OCI-LY1 (cell line): ENCODE data around the gene MYZAP.

Experiments used
- H2AFZ ChIP-seq: fragments of 200-600 bp; sonication (generic), shearing (Covaris generic); 2 replicates; pipeline ENCODE4 v1.6.0; 2014; ENCODE audit warnings: antibody characterized with exemption, mild to moderate bottlenecking, low read length
- H3F3A ChIP-seq: fragments of 200-600 bp; sonication (generic), shearing (Covaris generic); 2 replicates; pipeline ENCODE4 v1.6.0; 2014; ENCODE audit warnings: mild to moderate bottlenecking, antibody characterized with exemption, low read length, moderate library complexity; ENCODE audit not compliant: insufficient read depth
- H3K27ac ChIP-seq: fragments of 200-600 bp; sonication (generic); 2 replicates; pipeline ENCODE4 v1.5.1; 2014; ENCODE audit warnings: low read length, mixed run types, mild to moderate bottlenecking, low read depth; ENCODE audit not compliant: poor library complexity, severe bottlenecking
- H3K27me3 ChIP-seq: fragments of 200-600 bp; sonication (generic); 2 replicates; pipeline ENCODE4 v1.6.0; 2014; ENCODE audit warnings: antibody characterized with exemption, mild to moderate bottlenecking, low read length, moderate library complexity; ENCODE audit not compliant: insufficient read depth
- H3K36me3 ChIP-seq: fragments of 200-600 bp; sonication (generic); 2 replicates; pipeline ENCODE4 v1.6.1; 2014; ENCODE audit warnings: mild to moderate bottlenecking, antibody characterized with exemption, low read length, moderate library complexity, mixed read lengths; ENCODE audit not compliant: insufficient read depth
- H3K4me1 ChIP-seq: fragments of 200-600 bp; sonication (generic); 2 replicates; pipeline ENCODE4 v1.5.1; 2014; ENCODE audit warnings: mild to moderate bottlenecking, low read length, moderate library complexity; ENCODE audit not compliant: insufficient read depth, severe bottlenecking
- H3K4me2 ChIP-seq: fragments of 200-600 bp; sonication (generic), shearing (Covaris generic); 2 replicates; pipeline ENCODE4 v1.6.1; 2014; ENCODE audit warnings: low read length
- H3K4me3 ChIP-seq: fragments of 200-600 bp; sonication (generic); 2 replicates; pipeline ENCODE4 v1.5.1; 2014; ENCODE audit warnings: low read length, low read depth, mild to moderate bottlenecking, mixed read lengths; ENCODE audit not compliant: poor library complexity, severe bottlenecking
- H3K79me2 ChIP-seq: fragments of 200-600 bp; shearing (Covaris generic); 2 replicates; pipeline ENCODE4 v1.6.1; 2016; ENCODE audit warnings: mixed run types, low read length, mixed read lengths; ENCODE audit not compliant: insufficient read depth
- H3K9ac ChIP-seq: fragments of 200-600 bp; sonication (generic), shearing (Covaris generic); 2 replicates; pipeline ENCODE4 v1.6.1; 2014; ENCODE audit warnings: mild to moderate bottlenecking, low read length, mixed read lengths
- H3K9me2 ChIP-seq: fragments of 200-600 bp; sonication (generic), shearing (Covaris generic); 2 replicates; pipeline ENCODE4 v1.6.1; 2014; ENCODE audit warnings: low read depth, mild to moderate bottlenecking, low read length, mixed read lengths
- H3K9me3 ChIP-seq: fragments of 200-600 bp; shearing (Covaris generic); 2 replicates; pipeline ENCODE4 v1.6.1; 2014; ENCODE audit warnings: low read length, mixed read lengths
- H4K20me1 ChIP-seq: fragments of 200-600 bp; sonication (generic), shearing (Covaris generic); 2 replicates; pipeline ENCODE4 v1.6.0; 2016; ENCODE audit warnings: mild to moderate bottlenecking, low read length; ENCODE audit not compliant: insufficient read depth
- CTCF ChIP-seq: fragments of 200-600 bp; sonication (generic), shearing (Covaris generic); IDR thresholded peaks from 2 replicates; pipeline ENCODE4 v1.5.1; 2017; ENCODE audit warnings: mild to moderate bottlenecking, antibody characterized with exemption, low read length, moderate library complexity, mixed read lengths
- EZH2 ChIP-seq: fragments of 200-600 bp; sonication (generic), shearing (Covaris generic); IDR thresholded peaks from 2 replicates; pipeline ENCODE4 v1.8.0; 2017; ENCODE audit warnings: borderline replicate concordance, mixed run types, mild to moderate bottlenecking, antibody characterized with exemption, low read length, moderate library complexity, mixed read lengths

Gene MYZAP

GRCh38 chr15:57563416-57563815 lies 28.3 kb upstream of the MYZAP start:
- TF ChIP-seq CTCF (no peak), EZH2 (no peak)

GRCh38 chr15:57565311-57565710 lies 26.4 kb upstream of the MYZAP start:
- Histone ChIP-seq H3K27ac (no peak overlapping the region), H3K36me3 (no peaks in the 10 kb centered on the region), H3K4me3 (no peak overlapping the region), H4K20me1 (no peaks in the 10 kb centered on the region), H3K79me2 (no peaks in the 10 kb centered on the region), H3K4me2 (no peak overlapping the region), H2AFZ (no peak overlapping the region), H3K9me3 (no peaks in the 10 kb centered on the region), H3K9me2 (no peaks in the 10 kb centered on the region), H3K27me3 (peaks cover 4% of the 10 kb centered on the region; the same call in 1 of the 2 replicates), H3F3A (no peaks in the 10 kb centered on the region), H3K9ac (no peak overlapping the region), H3K4me1 (peaks cover 7% of the 10 kb centered on the region)
- TF ChIP-seq CTCF (no peak), EZH2 (no peak)

More at GRCh38 chr15:57563416-57563815, 28.3 kb upstream of the MYZAP start:
- H4K20me1 ChIP-seq, result no peaks in the 10 kb centered on the region
- no peaks in the 10 kb centered on the region for H3K36me3 ChIP-seq
- H3K27ac ChIP-seq, result no peak overlapping the region
- no peaks in the 10 kb centered on the region for H3K9me2 ChIP-seq
- H2AFZ ChIP-seq, result no peak overlapping the region
- H3K9ac ChIP-seq, result no peak overlapping the region
- no peaks in the 10 kb centered on the region for H3K9me3 ChIP-seq
- no peak overlapping the region for H3K4me2 ChIP-seq
- no peaks in the 10 kb centered on the region for H3K79me2 ChIP-seq
- peaks cover 7% of the 10 kb centered on the region for H3K4me1 ChIP-seq
- H3K27me3 ChIP-seq, result peaks cover 4% of the 10 kb centered on the region; the same call in 1 of the 2 replicates
- H3F3A ChIP-seq, result no peaks in the 10 kb centered on the region
- no peak overlapping the region for H3K4me3 ChIP-seq

GRCh38 chr15:57566834-57567233 lies 24.9 kb upstream of the MYZAP start:
- Histone ChIP-seq H3K27ac (no peak overlapping the region), H3K27me3 (peaks cover 4% of the 10 kb centered on the region; the same call in 1 of the 2 replicates), H3K4me2 (no peak overlapping the region)

More at GRCh38 chr15:57566834-57567233, 24.9 kb upstream of the MYZAP start:
- H3K36me3 ChIP-seq, result no peaks in the 10 kb centered on the region
- H4K20me1 ChIP-seq, result no peaks in the 10 kb centered on the region
- H3K79me2 ChIP-seq, result no peaks in the 10 kb centered on the region
- H3K4me1 ChIP-seq, result no peaks in the 10 kb centered on the region
- TF ChIP-seq CTCF (no peak), EZH2 (no peak)
- no peak overlapping the region for H2AFZ ChIP-seq
- no peaks in the 10 kb centered on the region for H3K9me2 ChIP-seq
- no peak overlapping the region for H3K4me3 ChIP-seq
- no peak overlapping the region for H3K9ac ChIP-seq
- H3K9me3 ChIP-seq, result no peaks in the 10 kb centered on the region
- H3F3A ChIP-seq, result no peaks in the 10 kb centered on the region
